GM06990 (cell line): ENCODE results near the gene MYRF.
A peak's percentile ranks its signal among the peaks of the same experiment; 100 is the strongest.

Experiments
- DNase-seq: peaks from one replicate; pipeline ENCODE4 v3.0.0-alpha.2; 2011; ENCODE audit not compliant: insufficient read length; ENCODE audit errors: extremely low read depth
- H3K27me3 ChIP-seq: replicated peaks from 2 replicates; pipeline ENCODE4 v1.6.0; 2011; ENCODE audit warnings: low read length; ENCODE audit not compliant: control insufficient read depth, insufficient read depth
- H3K36me3 ChIP-seq: 2 replicates; pipeline ENCODE4 v1.5.1; 2011; ENCODE audit warnings: low read length; ENCODE audit not compliant: control insufficient read depth, insufficient read depth
- H3K4me3 ChIP-seq: replicated peaks from 2 replicates; pipeline ENCODE4 v1.5.1; 2011; ENCODE audit warnings: low read depth, mild to moderate bottlenecking, control low read depth, low read length
- TF ChIP-seq, protein P1 (sequence below): IDR thresholded peaks from 2 replicates; pipeline ENCODE4 v1.5.1; 2011; ENCODE audit warnings: low read length, control low read depth, mild to moderate bottlenecking, inconsistent platforms; ENCODE audit not compliant: insufficient read depth, poor library complexity, severe bottlenecking

MYRF gene

DNA sequence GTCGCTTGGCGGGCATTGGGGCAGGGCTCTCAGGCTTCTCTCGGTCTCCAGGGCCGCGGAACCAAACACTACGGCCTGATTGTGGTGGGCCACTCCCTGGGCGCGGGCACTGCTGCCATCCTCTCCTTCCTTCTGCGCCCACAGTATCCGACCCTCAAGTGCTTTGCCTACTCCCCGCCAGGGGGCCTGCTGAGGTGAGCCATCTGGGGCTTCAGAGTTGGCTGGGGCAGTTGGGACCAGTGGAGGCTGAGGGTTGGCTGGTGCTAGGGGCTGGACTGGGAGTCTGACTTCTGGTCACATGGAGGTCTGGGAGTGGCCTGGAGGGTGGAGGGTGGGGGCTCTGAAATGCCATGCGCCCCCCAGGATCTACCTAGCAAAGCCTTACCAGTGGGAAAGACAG lies 15.3 kb upstream of the MYRF start:
- Histone ChIP-seq H3K36me3 (no peaks in the 10 kb centered on the region), H3K27me3 (no peaks in the 10 kb centered on the region; the same call in 1 of the 2 replicates), H3K4me3 (no peak overlapping the region)
- TF ChIP-seq, protein P1, sequence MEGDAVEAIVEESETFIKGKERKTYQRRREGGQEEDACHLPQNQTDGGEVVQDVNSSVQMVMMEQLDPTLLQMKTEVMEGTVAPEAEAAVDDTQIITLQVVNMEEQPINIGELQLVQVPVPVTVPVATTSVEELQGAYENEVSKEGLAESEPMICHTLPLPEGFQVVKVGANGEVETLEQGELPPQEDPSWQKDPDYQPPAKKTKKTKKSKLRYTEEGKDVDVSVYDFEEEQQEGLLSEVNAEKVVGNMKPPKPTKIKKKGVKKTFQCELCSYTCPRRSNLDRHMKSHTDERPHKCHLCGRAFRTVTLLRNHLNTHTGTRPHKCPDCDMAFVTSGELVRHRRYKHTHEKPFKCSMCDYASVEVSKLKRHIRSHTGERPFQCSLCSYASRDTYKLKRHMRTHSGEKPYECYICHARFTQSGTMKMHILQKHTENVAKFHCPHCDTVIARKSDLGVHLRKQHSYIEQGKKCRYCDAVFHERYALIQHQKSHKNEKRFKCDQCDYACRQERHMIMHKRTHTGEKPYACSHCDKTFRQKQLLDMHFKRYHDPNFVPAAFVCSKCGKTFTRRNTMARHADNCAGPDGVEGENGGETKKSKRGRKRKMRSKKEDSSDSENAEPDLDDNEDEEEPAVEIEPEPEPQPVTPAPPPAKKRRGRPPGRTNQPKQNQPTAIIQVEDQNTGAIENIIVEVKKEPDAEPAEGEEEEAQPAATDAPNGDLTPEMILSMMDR = peak; percentile 68
- DNase-seq = no peak

GRCh38 chr11:61737636-61738386 lies 14.6 kb upstream of the MYRF start:
- Histone ChIP-seq H3K27me3 (no peaks in the 10 kb centered on the region; the same call in 1 of the 2 replicates), H3K4me3 (no peak overlapping the region), H3K36me3 (no peaks in the 10 kb centered on the region)
- TF ChIP-seq, protein P1 = no peak
- DNase-seq = no peak

GRCh38 chr11:61738776-61739175 lies 13.7 kb upstream of the MYRF start:
- Histone ChIP-seq H3K36me3 (no peaks in the 10 kb centered on the region), H3K27me3 (no peaks in the 10 kb centered on the region; the same call in 1 of the 2 replicates), H3K4me3 (no peak overlapping the region)
- DNase-seq = no peak
- TF ChIP-seq, protein P1 = no peak

DNA sequence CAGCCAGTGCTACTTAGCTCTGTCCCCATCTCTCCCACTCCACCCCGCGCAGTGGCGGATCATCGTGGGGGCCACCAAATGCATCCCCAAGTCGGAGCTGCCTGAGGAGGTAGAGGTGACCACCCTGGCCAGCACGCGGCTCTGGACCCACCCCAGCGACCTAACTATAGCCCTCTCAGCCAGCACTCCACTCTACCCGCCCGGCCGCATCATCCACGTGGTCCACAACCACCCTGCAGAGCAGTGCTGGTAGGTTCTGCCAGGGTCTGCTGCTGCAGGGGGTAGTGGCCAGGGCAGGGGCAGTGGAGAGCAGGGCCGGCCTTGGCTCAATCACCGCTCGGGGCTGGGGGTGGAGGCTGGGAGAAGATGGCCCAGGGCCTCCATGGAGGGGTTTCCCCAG lies 13.0 kb upstream of the MYRF start:
- Histone ChIP-seq H3K27me3 (no peaks in the 10 kb centered on the region; the same call in 1 of the 2 replicates), H3K36me3 (no peaks in the 10 kb centered on the region), H3K4me3 (no peak overlapping the region)
- TF ChIP-seq, protein P1 = no peak
- DNase-seq = no peak

- H3K4me3 ChIP-seq = no peak overlapping the region
- TF ChIP-seq, protein P1 = no peak
- H3K36me3 ChIP-seq = no peaks in the 10 kb centered on the region
- no peak for DNase-seq
- no peaks in the 10 kb centered on the region; the same call in 1 of the 2 replicates for H3K27me3 ChIP-seq
Measured at GRCh38 chr11:61739966-61740365, 12.5 kb upstream of the MYRF start.
